ENCODE measurements around the gene DGKI. TPM values are rescaled to one million over a fixed set of nuclear protein-coding genes. Genes with fewer than 3 reads are reported as not detected.

DGKI gene
- total RNA-seq, 1 experiment from 2014 or later: not detected

DNA sequence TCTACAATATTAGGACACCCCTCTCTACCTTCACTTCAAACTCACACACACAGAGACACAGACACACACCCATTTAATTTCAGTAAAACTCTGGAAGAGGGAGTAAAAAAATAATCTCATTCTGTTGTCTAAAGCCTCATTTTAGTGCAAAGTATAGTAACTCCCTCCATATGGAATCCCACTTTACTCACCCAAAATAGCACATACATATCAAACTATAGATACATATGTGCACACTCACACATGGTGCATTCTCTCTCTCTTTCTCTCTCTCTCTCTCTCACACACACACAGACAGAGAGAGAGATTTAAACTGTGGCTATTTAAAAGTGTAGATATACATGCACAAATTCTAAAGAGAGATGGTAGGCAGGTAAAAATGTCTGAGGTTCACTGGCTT lies 323.6 kb downstream of the DGKI start:
- intact Hi-C loops (cut with micrococcal nuclease; ENCODE audit: unreplicated experiment): no loop called here
- H3K27ac ChIP-seq (ENCODE audit: low read length): no peak overlapping the region
- CTCF ChIA-PET: no interaction called here
- in situ Hi-C loops (cut with HindIII; ENCODE audit: low pct_unique_long_range_greater_than_20kb, low sequenced_read_pairs): no loop called here
- DNase-seq (ENCODE audit: low read depth, low spot score) (no peak), ATAC-seq (no peak)
- no peaks in the 10 kb centered on the region for H3K9me3 ChIP-seq (ENCODE audit: control insufficient read depth, insufficient read depth, low read depth, low read length)
- no peaks in the 10 kb centered on the region for H3K36me3 ChIP-seq (ENCODE audit: control insufficient read depth, insufficient read depth, low read length)
- POLR2A ChIA-PET: no interaction called here
- TF ChIP-seq TCF7L2 (IDR thresholded peaks at IDR 0.05; ENCODE audit: low read depth, low read length): no peak
- no peak for TF ChIP-seq CTCF (IDR thresholded peaks at IDR 0.05)
- TF ChIP-seq, protein P1, sequence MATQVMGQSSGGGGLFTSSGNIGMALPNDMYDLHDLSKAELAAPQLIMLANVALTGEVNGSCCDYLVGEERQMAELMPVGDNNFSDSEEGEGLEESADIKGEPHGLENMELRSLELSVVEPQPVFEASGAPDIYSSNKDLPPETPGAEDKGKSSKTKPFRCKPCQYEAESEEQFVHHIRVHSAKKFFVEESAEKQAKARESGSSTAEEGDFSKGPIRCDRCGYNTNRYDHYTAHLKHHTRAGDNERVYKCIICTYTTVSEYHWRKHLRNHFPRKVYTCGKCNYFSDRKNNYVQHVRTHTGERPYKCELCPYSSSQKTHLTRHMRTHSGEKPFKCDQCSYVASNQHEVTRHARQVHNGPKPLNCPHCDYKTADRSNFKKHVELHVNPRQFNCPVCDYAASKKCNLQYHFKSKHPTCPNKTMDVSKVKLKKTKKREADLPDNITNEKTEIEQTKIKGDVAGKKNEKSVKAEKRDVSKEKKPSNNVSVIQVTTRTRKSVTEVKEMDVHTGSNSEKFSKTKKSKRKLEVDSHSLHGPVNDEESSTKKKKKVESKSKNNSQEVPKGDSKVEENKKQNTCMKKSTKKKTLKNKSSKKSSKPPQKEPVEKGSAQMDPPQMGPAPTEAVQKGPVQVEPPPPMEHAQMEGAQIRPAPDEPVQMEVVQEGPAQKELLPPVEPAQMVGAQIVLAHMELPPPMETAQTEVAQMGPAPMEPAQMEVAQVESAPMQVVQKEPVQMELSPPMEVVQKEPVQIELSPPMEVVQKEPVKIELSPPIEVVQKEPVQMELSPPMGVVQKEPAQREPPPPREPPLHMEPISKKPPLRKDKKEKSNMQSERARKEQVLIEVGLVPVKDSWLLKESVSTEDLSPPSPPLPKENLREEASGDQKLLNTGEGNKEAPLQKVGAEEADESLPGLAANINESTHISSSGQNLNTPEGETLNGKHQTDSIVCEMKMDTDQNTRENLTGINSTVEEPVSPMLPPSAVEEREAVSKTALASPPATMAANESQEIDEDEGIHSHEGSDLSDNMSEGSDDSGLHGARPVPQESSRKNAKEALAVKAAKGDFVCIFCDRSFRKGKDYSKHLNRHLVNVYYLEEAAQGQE (IDR thresholded peaks at IDR 0.05; ENCODE audit: insufficient read depth in 1 of 2, low read depth in 2 of 2, low read length in 1 of 2): no peak
- no peak for TF ChIP-seq SIN3A (IDR thresholded peaks at IDR 0.05; ENCODE audit: borderline replicate concordance, insufficient read depth, low read depth, low read length)
- no peak for TF ChIP-seq POLR2AphosphoS5 (IDR thresholded peaks at IDR 0.05; ENCODE audit: low read depth, low read length)
- no peaks in the 10 kb centered on the region for H3K4me1 ChIP-seq (ENCODE audit: control insufficient read depth, insufficient read depth, low read length)
- H3K4me3 ChIP-seq (ENCODE audit: low read depth in 2 of 2, low read length in 2 of 2): no peak overlapping the region
- no TSS peak for BruUV-seq (replicated peaks)
- no peaks in the 10 kb centered on the region for H3K27me3 ChIP-seq (ENCODE audit: control insufficient read depth, insufficient read depth, low read length)

DNA sequence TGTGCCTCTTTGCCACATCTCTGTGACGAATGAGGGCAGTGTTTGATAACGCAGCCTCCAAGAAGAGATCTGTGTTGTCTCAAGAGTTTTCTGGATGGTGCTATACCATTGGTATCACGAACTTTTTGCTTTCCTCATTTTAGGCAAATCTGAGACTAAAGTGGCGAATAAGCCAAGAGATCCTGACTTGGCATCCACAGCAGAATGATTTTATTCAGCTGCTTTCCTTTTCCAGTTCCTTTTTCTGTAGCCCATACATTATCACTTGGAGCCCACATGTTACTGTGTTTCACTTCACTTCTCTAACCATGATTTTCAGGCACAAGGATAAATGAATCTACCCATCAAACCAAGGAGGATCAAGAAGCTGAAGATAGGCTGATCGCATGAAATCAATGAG lies 325.3 kb downstream of the DGKI start:
- no peak for TF ChIP-seq TCF7L2 (IDR thresholded peaks at IDR 0.05; ENCODE audit: low read depth, low read length)
- TF ChIP-seq, protein P1 (IDR thresholded peaks at IDR 0.05; ENCODE audit: insufficient read depth in 1 of 2, low read depth in 2 of 2, low read length in 1 of 2): no peak
- TF ChIP-seq CTCF (IDR thresholded peaks at IDR 0.05): no peak
- TF ChIP-seq POLR2AphosphoS5 (IDR thresholded peaks at IDR 0.05; ENCODE audit: low read depth, low read length): no peak
- no peak for TF ChIP-seq SIN3A (IDR thresholded peaks at IDR 0.05; ENCODE audit: borderline replicate concordance, insufficient read depth, low read depth, low read length)
- in situ Hi-C loops (cut with HindIII; ENCODE audit: low pct_unique_long_range_greater_than_20kb, low sequenced_read_pairs) (no loop called here), intact Hi-C loops (cut with micrococcal nuclease; ENCODE audit: unreplicated experiment) (no loop called here)
- ChIA-PET POLR2A (no interaction called here), CTCF (no interaction called here)
- H3K4me1 ChIP-seq (ENCODE audit: control insufficient read depth, insufficient read depth, low read length): no peaks in the 10 kb centered on the region
- no peaks in the 10 kb centered on the region for H3K9me3 ChIP-seq (ENCODE audit: control insufficient read depth, insufficient read depth, low read depth, low read length)
- no peak for ATAC-seq
- H3K27ac ChIP-seq (ENCODE audit: low read length): no peak overlapping the region
- H3K36me3 ChIP-seq (ENCODE audit: control insufficient read depth, insufficient read depth, low read length): no peaks in the 10 kb centered on the region
- no TSS peak for BruUV-seq (replicated peaks)
- H3K4me3 ChIP-seq (ENCODE audit: low read depth in 2 of 2, low read length in 2 of 2): no peak overlapping the region
- H3K27me3 ChIP-seq (ENCODE audit: control insufficient read depth, insufficient read depth, low read length): no peaks in the 10 kb centered on the region
- DNase-seq (ENCODE audit: low read depth, low spot score): no peak
